Effector memory CD4-positive, alpha-beta T cell (primary cell): Measurements from ENCODE around the gene NCKAP5.

Experiments used
- DNase-seq, 3 donors: peaks; one replicate each; pipeline ENCODE4 v3.0.0-alpha.2; 2020
- H3K27ac ChIP-seq: 2 replicates; pipeline ENCODE4 v1.7.0; 2013; ENCODE audit warnings: mild to moderate bottlenecking, low read length, moderate library complexity; ENCODE audit not compliant: insufficient read depth, poor library complexity, severe bottlenecking
- H3K27me3 ChIP-seq: replicated peaks from 2 replicates; pipeline ENCODE4 v1.7.0; 2013; ENCODE audit warnings: mild to moderate bottlenecking, low read length; ENCODE audit not compliant: insufficient read depth, control insufficient read depth, poor library complexity, severe bottlenecking
- H3K36me3 ChIP-seq: 2 replicates; pipeline ENCODE4 v1.7.0; 2013; ENCODE audit warnings: mild to moderate bottlenecking, low read length, moderate library complexity; ENCODE audit not compliant: control insufficient read depth, insufficient read depth
- H3K4me1 ChIP-seq: 2 replicates; pipeline ENCODE4 v1.7.0; 2013; ENCODE audit warnings: low read length, mild to moderate bottlenecking; ENCODE audit not compliant: control insufficient read depth, insufficient read depth, poor library complexity, severe bottlenecking
- H3K4me3 ChIP-seq: 2 replicates; pipeline ENCODE4 v1.7.0; 2013; ENCODE audit warnings: low read length, low read depth, mild to moderate bottlenecking; ENCODE audit not compliant: insufficient read depth, poor library complexity, severe bottlenecking
- H3K9me3 ChIP-seq: 2 replicates; pipeline ENCODE4 v1.7.0; 2013; ENCODE audit warnings: mild to moderate bottlenecking, low read length, moderate library complexity; ENCODE audit not compliant: control insufficient read depth

Gene NCKAP5

DNA sequence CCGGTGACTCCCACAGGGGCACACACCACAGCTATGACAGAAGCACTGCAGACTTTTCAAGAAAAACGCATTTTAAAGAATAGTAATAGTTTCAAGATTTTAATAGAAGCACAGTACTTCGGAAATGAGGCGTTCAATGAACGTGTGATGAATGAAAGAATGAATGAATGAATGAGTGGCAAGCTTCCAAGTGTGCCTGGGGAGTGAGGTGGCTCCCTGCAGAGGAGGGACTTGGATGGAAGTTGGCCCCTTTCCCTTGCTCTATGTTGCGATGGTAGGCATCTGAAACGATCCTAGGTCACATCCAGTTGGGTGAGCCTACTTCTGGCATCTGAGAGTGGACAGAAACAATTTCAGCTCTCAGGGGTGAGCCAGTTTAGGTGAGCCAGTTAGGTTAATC, 65.6 kb downstream of the NCKAP5 start:
- Histone ChIP-seq H3K4me3 (no peak overlapping the region), H3K4me1 (no peaks in the 10 kb centered on the region), H3K9me3 (no peaks in the 10 kb centered on the region), H3K27ac (no peak overlapping the region), H3K36me3 (no peaks in the 10 kb centered on the region), H3K27me3 (no peaks in the 10 kb centered on the region)
- no peak for DNase-seq

GRCh38 chr2:133500917-133501316, 67.3 kb downstream of the NCKAP5 start:
- Histone ChIP-seq H3K4me3 (no peak overlapping the region), H3K4me1 (no peaks in the 10 kb centered on the region), H3K27me3 (no peaks in the 10 kb centered on the region), H3K36me3 (no peaks in the 10 kb centered on the region), H3K27ac (no peak overlapping the region), H3K9me3 (no peaks in the 10 kb centered on the region)
- no peak for DNase-seq

- no peak overlapping the region for H3K27ac ChIP-seq
These were observed 69.3 kb downstream of the NCKAP5 start for GRCh38 chr2:133498662-133499585.

DNA sequence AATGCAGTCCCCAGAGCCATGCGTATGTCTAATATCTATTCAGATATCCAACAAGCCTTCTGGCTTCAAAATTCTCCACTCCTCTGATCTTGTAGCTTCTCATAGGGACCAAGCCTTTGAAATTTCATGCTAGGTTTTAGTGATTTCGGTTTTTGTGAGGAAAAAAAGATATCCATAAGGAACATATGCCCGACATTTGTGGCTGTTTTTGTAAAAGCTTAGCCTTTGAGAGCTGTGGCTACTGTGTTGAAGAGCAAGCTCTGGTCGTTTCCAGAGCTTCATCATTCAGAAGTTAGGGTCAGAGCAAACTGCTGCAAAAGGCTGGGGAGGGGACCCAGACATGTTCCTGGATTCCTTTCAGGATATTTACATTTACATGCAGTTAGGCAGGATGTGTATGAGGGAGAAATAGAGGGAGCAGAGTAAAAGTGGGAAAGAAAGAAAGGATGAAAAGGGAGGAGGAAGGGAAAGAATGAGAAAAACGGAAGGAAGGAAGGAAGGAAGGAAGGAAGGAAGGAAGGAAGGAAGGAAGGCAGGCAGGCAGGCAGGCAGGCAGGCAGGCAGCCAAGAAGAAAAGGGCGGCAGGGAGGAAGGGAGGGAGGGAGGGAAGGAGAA, 70.2 kb downstream of the NCKAP5 start:
- no peaks in the 10 kb centered on the region for H3K4me1 ChIP-seq
- H3K27ac ChIP-seq = no peak overlapping the region
- no peaks in the 10 kb centered on the region for H3K27me3 ChIP-seq

More at GRCh38 chr2:133498662-133499585, 69.3 kb downstream of the NCKAP5 start:
- no peaks in the 10 kb centered on the region for H3K27me3 ChIP-seq
- no peaks in the 10 kb centered on the region for H3K9me3 ChIP-seq
- H3K4me1 ChIP-seq = no peaks in the 10 kb centered on the region
- no peak for DNase-seq
- H3K4me3 ChIP-seq = no peak overlapping the region
- no peaks in the 10 kb centered on the region for H3K36me3 ChIP-seq

GRCh38 chr2:133497270-133497893, 70.9 kb downstream of the NCKAP5 start:
- DNase-seq = no peak
- Histone ChIP-seq H3K27me3 (no peaks in the 10 kb centered on the region), H3K9me3 (no peaks in the 10 kb centered on the region), H3K4me3 (no peak overlapping the region), H3K27ac (no peak overlapping the region), H3K36me3 (no peaks in the 10 kb centered on the region), H3K4me1 (no peaks in the 10 kb centered on the region)

More for the DNA sequence above, 70.2 kb downstream of the NCKAP5 start:
- H3K36me3 ChIP-seq = no peaks in the 10 kb centered on the region
- H3K4me3 ChIP-seq = no peak overlapping the region
- H3K9me3 ChIP-seq = no peaks in the 10 kb centered on the region
- DNase-seq = no peak

DNA sequence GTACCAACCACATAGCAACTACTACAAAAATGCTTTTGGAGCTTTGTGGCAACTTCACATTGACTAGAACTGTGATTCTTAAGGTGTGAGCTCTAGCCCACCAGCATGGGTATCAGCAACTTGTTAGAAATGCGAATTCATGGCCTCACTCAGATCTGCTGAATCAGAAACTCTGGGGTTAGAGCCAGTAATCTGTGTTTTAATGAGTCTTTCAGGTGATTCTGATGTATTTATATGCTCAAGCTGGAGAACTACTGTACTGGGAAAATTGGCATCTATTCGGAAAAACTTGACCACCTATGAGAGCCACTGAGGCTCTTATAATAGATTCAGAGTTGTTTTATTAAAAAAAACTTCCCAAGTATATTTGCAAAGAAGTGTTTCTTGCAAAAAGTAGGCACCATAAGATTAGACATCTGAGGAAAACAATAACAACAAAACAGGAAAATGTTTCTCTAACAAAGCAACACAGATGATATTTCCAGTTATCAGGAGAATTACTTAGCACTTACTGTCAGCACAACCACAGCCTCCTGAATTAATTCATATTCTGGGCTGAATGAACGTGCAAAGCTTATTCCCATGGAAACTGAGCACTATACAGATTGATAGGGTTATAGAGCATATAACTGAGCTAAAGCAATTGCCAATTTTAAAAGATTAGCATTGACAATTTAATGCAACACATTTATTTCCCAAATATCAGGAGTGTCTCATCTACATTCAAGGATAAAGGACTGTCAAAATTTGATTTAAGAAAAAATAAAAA, 71.6 kb downstream of the NCKAP5 start:
- no peaks in the 10 kb centered on the region for H3K27me3 ChIP-seq
- DNase-seq = no peak
- no peak overlapping the region for H3K4me3 ChIP-seq
- H3K27ac ChIP-seq = no peak overlapping the region
- no peaks in the 10 kb centered on the region for H3K36me3 ChIP-seq
- H3K9me3 ChIP-seq = no peaks in the 10 kb centered on the region
- H3K4me1 ChIP-seq = no peaks in the 10 kb centered on the region

GRCh38 chr2:133495226-133495625, 73.0 kb downstream of the NCKAP5 start:
- Histone ChIP-seq H3K27me3 (no peaks in the 10 kb centered on the region), H3K9me3 (no peaks in the 10 kb centered on the region), H3K4me3 (no peak overlapping the region), H3K27ac (no peak overlapping the region), H3K36me3 (no peaks in the 10 kb centered on the region), H3K4me1 (no peaks in the 10 kb centered on the region)
- DNase-seq = no peak

- no peaks in the 10 kb centered on the region for H3K9me3 ChIP-seq
- H3K36me3 ChIP-seq = no peaks in the 10 kb centered on the region
- H3K27ac ChIP-seq = no peak overlapping the region
- H3K4me3 ChIP-seq = no peak overlapping the region
- no peak for DNase-seq
- H3K27me3 ChIP-seq = no peaks in the 10 kb centered on the region
- H3K4me1 ChIP-seq = no peaks in the 10 kb centered on the region
These were observed 75.4 kb downstream of the NCKAP5 start for GRCh38 chr2:133492719-133493380.

GRCh38 chr2:133490411-133490980, 77.8 kb downstream of the NCKAP5 start:
- H3K36me3 ChIP-seq = no peaks in the 10 kb centered on the region
- no peak overlapping the region for H3K27ac ChIP-seq
- H3K4me3 ChIP-seq = no peak overlapping the region
- no peaks in the 10 kb centered on the region for H3K9me3 ChIP-seq
- no peak for DNase-seq
- no peaks in the 10 kb centered on the region for H3K27me3 ChIP-seq
- H3K4me1 ChIP-seq = no peaks in the 10 kb centered on the region
